Adipocyte (in vitro differentiated cells): ENCODE measurements around the gene AGAP2.
"Not testable (repeated sequence)": the region's sequence is repeated elsewhere in the genome, so short reads cannot be mapped to it uniquely, and the experiment has no call there.

Source experiments
- DNase-seq: peaks from one replicate; pipeline ENCODE4 v3.0.0-alpha.2; 2015; ENCODE audit warnings: low read depth
- H3K27me3 ChIP-seq: replicated peaks from 2 replicates; pipeline ENCODE4 v1.7.0; 2013; ENCODE audit warnings: mild to moderate bottlenecking, low read length, moderate library complexity; ENCODE audit not compliant: control insufficient read depth, insufficient read depth
- H3K36me3 ChIP-seq: 2 replicates; pipeline ENCODE4 v1.7.0; 2013; ENCODE audit warnings: low read length, mild to moderate bottlenecking, moderate library complexity; ENCODE audit not compliant: control insufficient read depth, insufficient read depth, severe bottlenecking
- H3K4me1 ChIP-seq: 2 replicates; pipeline ENCODE4 v1.7.0; 2013; ENCODE audit warnings: mild to moderate bottlenecking, low read length, moderate library complexity; ENCODE audit not compliant: control insufficient read depth, insufficient read depth
- H3K4me3 ChIP-seq: 2 replicates; pipeline ENCODE4 v1.7.0; 2013; ENCODE audit warnings: mild to moderate bottlenecking, low read length, moderate library complexity
- H3K9ac ChIP-seq: 2 replicates; pipeline ENCODE4 v1.7.0; 2013; ENCODE audit warnings: mild to moderate bottlenecking, low read length, moderate library complexity
- H3K9me3 ChIP-seq: 2 replicates; pipeline ENCODE4 v1.7.0; 2013; ENCODE audit warnings: mild to moderate bottlenecking, low read length, moderate library complexity; ENCODE audit not compliant: control insufficient read depth

AGAP2 gene

DNA sequence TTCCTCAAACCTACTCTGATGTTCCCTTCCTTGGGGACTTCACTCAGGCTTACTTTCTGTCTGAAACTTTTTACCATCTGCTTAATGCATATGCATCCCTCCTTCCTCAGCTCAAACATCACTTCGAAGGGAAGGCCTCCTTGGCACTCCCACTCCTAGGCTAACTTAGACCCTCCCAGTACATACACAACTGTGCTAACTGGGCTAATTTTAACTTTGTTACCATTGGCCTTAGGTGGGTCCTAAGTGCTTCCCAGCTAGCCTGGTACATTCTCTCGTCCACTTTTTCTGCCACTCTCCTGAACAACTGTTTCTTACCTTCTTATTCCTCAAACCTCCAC is 37.7 kb upstream of the AGAP2 start:
- no peaks in the 10 kb centered on the region for H3K9me3 ChIP-seq
- peaks cover 14% of the 10 kb centered on the region for H3K4me1 ChIP-seq
- DNase-seq = no peak
- H3K27me3 ChIP-seq = no peaks in the 10 kb centered on the region
- no peak overlapping the region for H3K9ac ChIP-seq
- no peak overlapping the region for H3K4me3 ChIP-seq
- H3K36me3 ChIP-seq = peaks cover 11% of the 10 kb centered on the region

DNA sequence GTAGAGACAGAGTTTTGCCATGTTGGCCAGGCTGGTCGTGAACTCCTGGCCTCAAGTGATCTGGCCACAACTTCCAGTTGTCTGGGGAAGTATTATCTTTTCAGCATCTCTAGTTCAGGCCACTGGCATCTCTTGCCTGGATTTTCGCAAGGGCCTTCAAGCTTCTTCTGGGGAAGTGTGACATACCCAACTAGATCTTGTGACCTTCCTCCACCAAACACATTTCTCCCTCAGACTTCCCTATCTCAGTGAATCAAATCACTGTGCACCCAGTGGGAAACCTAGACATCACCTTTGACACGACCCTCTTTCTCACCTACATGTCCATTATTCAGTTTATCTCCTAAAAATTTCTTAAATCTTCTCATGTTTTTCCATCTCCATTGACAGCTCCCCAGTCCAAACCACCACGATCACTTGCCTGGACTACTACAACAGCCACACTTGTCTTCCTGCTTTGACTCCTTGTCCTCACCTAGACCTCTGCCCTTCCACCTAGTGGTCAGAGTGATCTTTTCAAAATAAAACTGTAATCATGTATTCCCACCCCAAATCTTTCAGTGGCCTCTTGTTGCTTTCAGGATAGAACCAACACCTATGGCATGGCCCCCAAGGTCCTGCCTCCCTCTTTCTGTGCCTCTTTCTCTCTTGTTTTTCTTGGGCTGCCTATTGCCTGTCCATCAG is 37.2 kb upstream of the AGAP2 start:
- no peaks in the 10 kb centered on the region for H3K9me3 ChIP-seq
- no peak overlapping the region for H3K4me3 ChIP-seq
- no peak overlapping the region for H3K9ac ChIP-seq
- DNase-seq = no peak
- H3K36me3 ChIP-seq = peaks cover 12% of the 10 kb centered on the region
- peaks cover 19% of the 10 kb centered on the region for H3K4me1 ChIP-seq
- H3K27me3 ChIP-seq = no peaks in the 10 kb centered on the region

DNA sequence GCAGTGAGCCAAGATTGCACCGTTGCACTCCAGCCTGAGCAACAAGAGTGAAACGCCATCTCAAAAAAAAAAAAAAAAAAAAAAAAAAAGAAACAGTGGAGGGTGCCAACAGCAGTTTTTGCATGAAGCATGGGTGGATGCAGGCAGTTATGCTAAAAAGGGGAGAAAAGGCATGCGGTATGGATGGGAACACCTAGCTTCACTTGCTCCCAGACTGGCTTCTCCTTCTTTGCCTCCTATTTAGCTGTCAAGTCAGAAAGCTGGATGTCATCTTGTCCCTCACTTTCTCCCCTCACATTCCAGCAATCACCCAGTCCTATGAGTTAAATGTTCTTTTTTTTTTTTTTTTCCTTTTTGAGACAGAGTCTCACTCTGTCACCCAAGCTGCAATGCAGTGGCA is 36.5 kb upstream of the AGAP2 start:
- peaks cover 15% of the 10 kb centered on the region for H3K36me3 ChIP-seq

DNA sequence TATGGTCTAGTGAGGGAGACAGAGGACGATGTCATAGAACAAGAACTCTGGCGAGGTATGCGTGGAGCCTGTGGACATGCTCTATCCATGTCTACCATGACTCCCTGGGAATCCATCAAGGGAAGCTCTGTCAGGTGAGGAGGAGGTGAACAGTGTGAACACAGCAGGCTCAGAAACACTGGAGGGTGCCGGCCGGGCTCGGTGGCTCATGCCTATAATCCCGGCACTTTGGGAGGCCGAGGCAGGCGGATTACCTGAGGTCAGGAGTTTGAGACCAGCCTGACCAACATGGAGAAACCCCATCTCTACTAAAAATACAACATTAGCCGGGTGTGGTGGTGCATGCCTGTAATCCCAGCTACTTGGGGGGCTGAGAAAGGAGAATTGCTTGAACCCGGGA is 36.1 kb upstream of the AGAP2 start:
- not testable (repeated sequence) for H3K27me3 ChIP-seq, H3K9ac ChIP-seq, H3K4me3 ChIP-seq, DNase-seq, H3K9me3 ChIP-seq
- peaks cover 19% of the 10 kb centered on the region for H3K4me1 ChIP-seq
- peaks cover 20% of the 10 kb centered on the region for H3K36me3 ChIP-seq

More for the DNA sequence above, 36.5 kb upstream of the AGAP2 start:
- Histone ChIP-seq H3K9ac (no peak overlapping the region), H3K27me3 (no peaks in the 10 kb centered on the region), H3K9me3 (no peaks in the 10 kb centered on the region), H3K4me3 (no peak overlapping the region), H3K4me1 (peaks cover 20% of the 10 kb centered on the region)
- DNase-seq = no peak

DNA sequence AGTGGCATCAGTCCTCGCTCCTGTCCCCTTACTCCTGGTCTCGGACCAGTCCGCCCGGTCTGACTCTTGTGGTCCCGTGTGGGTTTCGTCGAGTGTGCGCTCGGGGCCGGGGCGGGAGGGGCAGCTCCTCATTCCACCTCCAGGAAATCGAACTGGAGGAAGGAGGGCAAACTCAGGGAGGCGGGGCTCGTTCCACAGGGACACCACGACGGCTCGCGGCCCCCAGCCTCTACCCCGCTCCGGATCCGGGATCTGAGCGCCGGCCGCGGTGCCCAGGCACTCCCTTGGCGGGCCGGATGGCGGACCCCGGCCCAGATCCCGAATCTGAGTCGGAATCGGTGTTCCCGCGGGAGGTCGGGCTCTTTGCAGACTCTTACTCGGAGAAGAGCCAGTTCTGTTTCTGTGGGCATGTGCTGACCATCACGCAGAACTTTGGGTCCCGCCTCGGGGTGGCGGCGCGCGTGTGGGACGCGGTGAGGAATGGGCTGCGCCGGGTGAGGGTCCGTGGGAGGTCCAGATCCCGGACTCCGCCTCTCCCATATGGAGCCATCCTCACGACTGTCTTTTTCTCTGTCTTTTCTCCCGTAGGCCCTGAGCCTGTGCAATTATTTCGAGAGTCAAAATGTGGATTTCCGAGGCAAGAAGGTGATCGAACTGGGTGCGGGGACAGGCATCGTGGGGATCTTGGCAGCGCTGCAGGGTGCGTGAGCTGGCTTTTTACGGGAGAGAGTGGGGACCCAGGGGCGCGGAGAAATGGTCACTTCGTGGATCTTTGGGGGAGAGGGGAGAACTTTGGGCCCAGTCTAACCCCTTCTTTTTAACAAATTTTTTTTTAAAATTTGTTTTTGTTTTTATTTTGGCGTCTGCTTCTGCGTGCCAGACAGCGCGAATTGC is 34.1 kb upstream of the AGAP2 start, which contains the start of gene EEF1AKMT3:
EEF1AKMT3 (plus strand) TSS at position 186 of the 894 bp plus-strand sequence; CDS start at position 297, 111 bp downstream.
- H3K4me3 ChIP-seq = peak within 1 kb of the TSS; percentile 95
- H3K9ac ChIP-seq = peak within 1 kb of the TSS; percentile 94
- no peaks in the 10 kb centered on the region for H3K9me3 ChIP-seq
- peaks cover 35% of the 10 kb centered on the region for H3K36me3 ChIP-seq
- peaks cover 16% of the 10 kb centered on the region for H3K4me1 ChIP-seq
- peak; percentile 75 for DNase-seq
- H3K27me3 ChIP-seq = no peaks in the 10 kb centered on the region

- H3K36me3 ChIP-seq = peaks cover 35% of the 10 kb centered on the region
- peaks cover 22% of the 10 kb centered on the region for H3K4me1 ChIP-seq
These were observed 33.4 kb upstream of the AGAP2 start, which contains the start of gene METTL1 for GRCh38 chr12:57771873-57772428. Gene METTL1, minus strand, starts transcription at chr12:57772105. Its CDS starts 22 bp downstream, at chr12:57772083.

DNA sequence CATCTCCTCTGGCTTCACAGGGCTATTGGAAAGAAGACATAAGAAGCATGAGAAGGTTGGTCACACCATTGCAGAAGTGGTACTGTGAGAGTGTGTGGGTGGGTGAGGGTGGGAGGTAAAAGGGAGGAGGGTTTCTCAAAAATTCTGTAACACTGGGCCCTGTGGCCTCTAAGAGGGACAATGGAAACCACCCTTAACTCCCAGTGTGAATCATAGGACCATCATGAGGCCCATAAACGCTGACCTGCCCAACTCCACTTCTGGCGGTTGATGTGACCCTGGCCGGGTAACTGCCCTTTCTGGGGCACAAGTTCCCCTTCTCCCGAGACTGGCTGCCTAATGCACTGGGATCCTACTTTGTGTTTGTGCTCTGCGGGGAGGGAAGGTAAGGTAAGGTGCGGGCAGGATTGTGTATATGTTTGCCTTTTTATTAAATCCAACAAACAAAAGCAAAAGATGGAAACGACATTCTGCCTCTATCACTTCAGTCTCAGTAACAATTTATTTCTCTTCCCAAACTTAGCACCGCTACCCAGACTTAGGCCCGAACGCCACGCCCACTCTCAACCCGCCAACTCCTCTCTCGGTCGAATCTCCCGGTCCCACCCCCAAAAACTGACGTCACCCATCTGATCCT is 32.8 kb upstream of the AGAP2 start:
- Histone ChIP-seq H3K9ac (peak overlapping the region; percentile 94), H3K9me3 (no peaks in the 10 kb centered on the region), H3K36me3 (peaks cover 35% of the 10 kb centered on the region), H3K27me3 (peaks cover 12% of the 10 kb centered on the region), H3K4me3 (peak overlapping the region; percentile 95), H3K4me1 (peaks cover 28% of the 10 kb centered on the region)
- DNase-seq = peak; percentile 97

More at GRCh38 chr12:57771873-57772428, 33.4 kb upstream of the AGAP2 start, which contains the start of gene METTL1:
- Histone ChIP-seq H3K27me3 (peaks cover 7% of the 10 kb centered on the region), H3K9me3 (no peaks in the 10 kb centered on the region), H3K4me3 (peak within 1 kb of the TSS; percentile 95), H3K9ac (peak within 1 kb of the TSS; percentile 94)
- peak; percentile 98 for DNase-seq

DNA sequence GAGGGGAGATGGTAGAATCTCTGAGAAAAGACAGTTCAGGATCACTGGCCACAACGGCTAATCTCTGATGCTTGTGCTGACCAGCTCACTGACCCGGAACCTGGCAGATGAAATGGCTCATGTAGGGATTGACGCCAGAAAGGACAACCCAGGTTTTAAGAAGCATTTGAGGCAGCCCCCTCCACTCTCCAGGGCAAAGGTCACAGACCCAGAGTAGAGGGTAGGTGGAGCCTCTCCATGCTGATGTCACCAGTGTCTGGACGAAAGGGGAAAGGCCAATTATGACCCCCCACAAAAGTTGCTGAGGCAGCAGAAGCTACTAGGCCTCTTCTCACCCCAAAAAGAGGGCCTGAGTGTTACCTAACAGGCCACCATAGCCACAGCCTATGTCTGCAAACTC is 32.2 kb upstream of the AGAP2 start:
- H3K4me3 ChIP-seq = peak overlapping the region; percentile 95
- DNase-seq = no peak
- peaks cover 30% of the 10 kb centered on the region for H3K36me3 ChIP-seq
- peaks cover 18% of the 10 kb centered on the region for H3K27me3 ChIP-seq
- H3K9me3 ChIP-seq = no peaks in the 10 kb centered on the region
- peak overlapping the region; percentile 94 for H3K9ac ChIP-seq
- peaks cover 34% of the 10 kb centered on the region for H3K4me1 ChIP-seq

GRCh38 chr12:57769594-57769993 is 31.1 kb upstream of the AGAP2 start:
- Histone ChIP-seq H3K4me1 (peaks cover 46% of the 10 kb centered on the region), H3K4me3 (no peak overlapping the region), H3K27me3 (peaks cover 29% of the 10 kb centered on the region), H3K36me3 (peaks cover 27% of the 10 kb centered on the region), H3K9ac (no peak overlapping the region), H3K9me3 (no peaks in the 10 kb centered on the region)
- DNase-seq = no peak

DNA sequence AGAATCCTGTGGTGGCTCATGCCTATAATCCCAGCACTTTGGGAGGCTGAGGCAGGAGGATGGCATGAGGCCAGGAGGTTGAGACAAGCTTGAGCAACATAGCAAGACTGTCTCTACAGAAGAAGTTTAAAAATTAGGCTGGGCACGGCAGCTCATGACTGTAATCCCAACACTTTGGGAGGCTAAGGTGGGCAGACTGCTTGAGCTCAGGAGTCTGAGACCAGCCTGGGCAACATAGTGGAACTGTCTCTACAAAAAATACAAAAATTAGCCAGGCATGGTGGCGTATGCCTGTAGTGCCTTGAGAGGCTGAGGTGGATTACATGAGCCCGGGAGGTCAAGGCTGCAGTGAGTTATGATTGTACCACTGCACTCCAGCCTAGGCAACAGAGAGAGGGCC is 29.3 kb upstream of the AGAP2 start:
- H3K36me3 ChIP-seq = peaks cover 27% of the 10 kb centered on the region
- no peak overlapping the region for H3K4me3 ChIP-seq
- DNase-seq = no peak
- H3K9ac ChIP-seq = no peak overlapping the region
- H3K27me3 ChIP-seq = peaks cover 42% of the 10 kb centered on the region
- H3K4me1 ChIP-seq = peaks cover 39% of the 10 kb centered on the region
- no peaks in the 10 kb centered on the region for H3K9me3 ChIP-seq

DNA sequence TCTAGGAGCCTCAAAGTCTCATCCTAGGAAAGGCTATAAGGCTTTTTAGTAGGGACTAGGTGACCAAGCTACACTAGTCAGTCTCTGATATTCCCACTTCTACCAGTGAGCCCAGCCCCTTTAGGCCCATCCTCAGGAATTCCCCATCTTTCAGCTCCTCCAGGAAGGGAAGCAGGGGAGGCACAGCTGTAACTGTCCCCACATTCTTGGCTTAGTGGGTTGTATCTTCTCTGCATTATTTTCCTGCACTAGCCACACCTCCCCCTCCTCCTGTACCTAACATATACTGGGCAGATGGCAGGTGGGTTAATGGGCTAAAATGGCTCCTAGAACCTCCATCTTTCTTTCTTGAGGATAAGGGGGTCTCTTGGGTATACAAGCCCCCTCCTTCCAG is 28.8 kb upstream of the AGAP2 start:
- H3K9me3 ChIP-seq = no peaks in the 10 kb centered on the region
- no peak for DNase-seq
- no peak overlapping the region for H3K4me3 ChIP-seq
- H3K4me1 ChIP-seq = peaks cover 39% of the 10 kb centered on the region
- no peak overlapping the region for H3K9ac ChIP-seq
- peaks cover 42% of the 10 kb centered on the region for H3K27me3 ChIP-seq
- H3K36me3 ChIP-seq = peaks cover 27% of the 10 kb centered on the region
